ENCODE data around the gene ANGEL1.

ANGEL1 gene

GRCh38 chr14:76812422-76813383 lies at the start of gene ANGEL1:
Gene ANGEL1 (minus strand): TSS chr14:76812882. CDS start chr14:76812827, 55 bp downstream.
- DNase-seq: peak; percentile 93

GRCh38 chr14:76861574-76862255 lies 49.0 kb upstream of the ANGEL1 start:
- DNase-seq: no peak

- no peak for DNase-seq
Observed at GRCh38 chr14:76856769-76857168, 44.1 kb upstream of the ANGEL1 start.

- no peak for DNase-seq
Observed at GRCh38 chr14:76855066-76855465, 42.4 kb upstream of the ANGEL1 start.

- DNase-seq: no peak
Observed at GRCh38 chr14:76848879-76849278, 36.2 kb upstream of the ANGEL1 start.

- no peak for DNase-seq
Observed at GRCh38 chr14:76846331-76847047, 33.8 kb upstream of the ANGEL1 start.

GRCh38 chr14:76844223-76844622 lies 31.5 kb upstream of the ANGEL1 start:
- peak; percentile 12 for DNase-seq

- no peak for DNase-seq
Observed at GRCh38 chr14:76842414-76842813, 29.7 kb upstream of the ANGEL1 start.

GRCh38 chr14:76837524-76837923 lies 24.8 kb upstream of the ANGEL1 start:
- DNase-seq: no peak

- DNase-seq: peak; percentile 6
Observed at GRCh38 chr14:76836029-76836630, 23.4 kb upstream of the ANGEL1 start.

- no peak for DNase-seq
Observed at GRCh38 chr14:76834241-76834661, 21.6 kb upstream of the ANGEL1 start.

- no peak for DNase-seq
Observed at GRCh38 chr14:76833011-76833410, 20.3 kb upstream of the ANGEL1 start.

- DNase-seq: peak; percentile 13
Observed at GRCh38 chr14:76832503-76832988, 19.9 kb upstream of the ANGEL1 start.

- peak; percentile 39 for DNase-seq
Observed at GRCh38 chr14:76830556-76830955, 17.9 kb upstream of the ANGEL1 start.

- peak; percentile 90 for DNase-seq
Observed at GRCh38 chr14:76829650-76830421, 17.2 kb upstream of the ANGEL1 start.

- peak; percentile 20 for DNase-seq
Observed at GRCh38 chr14:76829013-76829365, 16.3 kb upstream of the ANGEL1 start.

GRCh38 chr14:76828339-76829012 lies 15.8 kb upstream of the ANGEL1 start:
- DNase-seq: peak; percentile 16

GRCh38 chr14:76827696-76828296 lies 15.1 kb upstream of the ANGEL1 start:
- no peak for DNase-seq

GRCh38 chr14:76826122-76826521 lies 13.4 kb upstream of the ANGEL1 start, which contains the start of gene LRRC74A:
Gene LRRC74A (plus strand): TSS chr14:76826408. CDS start chr14:76826698, 290 bp downstream.
- no peak for DNase-seq

GRCh38 chr14:76820700-76821099 lies 8.0 kb upstream of the ANGEL1 start:
- no peak for DNase-seq
